Ishikawa (cell line): ENCODE results near the gene FOXA2.

ENCODE experiments used
- EP300 ChIP-seq: IDR thresholded peaks from 2 replicates; pipeline ENCODE4 v1.6.1; 2012; ENCODE audit warnings: borderline replicate concordance
- TF ChIP-seq, protein P1 (sequence below): IDR thresholded peaks from 2 replicates; pipeline ENCODE4 v1.6.1; 2012
- TF ChIP-seq, protein P2 (sequence below): IDR thresholded peaks from 2 replicates; pipeline ENCODE4 v1.6.1; 2012; ENCODE audit warnings: low read depth, mild to moderate bottlenecking

DNA sequence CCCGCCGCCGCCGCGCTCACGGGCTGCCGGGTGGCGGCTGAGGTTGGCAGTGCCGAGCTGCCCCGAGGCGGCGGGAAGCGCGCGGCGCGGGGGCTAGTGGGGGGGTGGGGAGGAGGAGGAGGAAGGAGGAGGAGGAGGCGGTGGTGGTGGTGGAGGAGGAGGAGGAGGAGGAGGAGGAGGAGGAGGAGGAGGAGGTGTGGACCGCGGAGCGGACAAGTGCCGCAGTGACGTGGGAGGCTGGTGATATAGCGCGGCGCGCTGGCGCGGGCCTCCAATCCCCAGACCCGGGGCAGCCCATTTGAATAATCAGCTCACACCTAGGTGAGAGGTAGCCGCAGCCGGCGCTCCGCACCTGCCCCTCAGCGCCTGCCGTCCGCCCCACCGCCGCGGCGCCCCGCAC lies at the start of gene FOXA2:
- TF ChIP-seq, protein P1, sequence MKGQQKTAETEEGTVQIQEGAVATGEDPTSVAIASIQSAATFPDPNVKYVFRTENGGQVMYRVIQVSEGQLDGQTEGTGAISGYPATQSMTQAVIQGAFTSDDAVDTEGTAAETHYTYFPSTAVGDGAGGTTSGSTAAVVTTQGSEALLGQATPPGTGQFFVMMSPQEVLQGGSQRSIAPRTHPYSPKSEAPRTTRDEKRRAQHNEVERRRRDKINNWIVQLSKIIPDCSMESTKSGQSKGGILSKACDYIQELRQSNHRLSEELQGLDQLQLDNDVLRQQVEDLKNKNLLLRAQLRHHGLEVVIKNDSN = no peak
- TF ChIP-seq, protein P2, sequence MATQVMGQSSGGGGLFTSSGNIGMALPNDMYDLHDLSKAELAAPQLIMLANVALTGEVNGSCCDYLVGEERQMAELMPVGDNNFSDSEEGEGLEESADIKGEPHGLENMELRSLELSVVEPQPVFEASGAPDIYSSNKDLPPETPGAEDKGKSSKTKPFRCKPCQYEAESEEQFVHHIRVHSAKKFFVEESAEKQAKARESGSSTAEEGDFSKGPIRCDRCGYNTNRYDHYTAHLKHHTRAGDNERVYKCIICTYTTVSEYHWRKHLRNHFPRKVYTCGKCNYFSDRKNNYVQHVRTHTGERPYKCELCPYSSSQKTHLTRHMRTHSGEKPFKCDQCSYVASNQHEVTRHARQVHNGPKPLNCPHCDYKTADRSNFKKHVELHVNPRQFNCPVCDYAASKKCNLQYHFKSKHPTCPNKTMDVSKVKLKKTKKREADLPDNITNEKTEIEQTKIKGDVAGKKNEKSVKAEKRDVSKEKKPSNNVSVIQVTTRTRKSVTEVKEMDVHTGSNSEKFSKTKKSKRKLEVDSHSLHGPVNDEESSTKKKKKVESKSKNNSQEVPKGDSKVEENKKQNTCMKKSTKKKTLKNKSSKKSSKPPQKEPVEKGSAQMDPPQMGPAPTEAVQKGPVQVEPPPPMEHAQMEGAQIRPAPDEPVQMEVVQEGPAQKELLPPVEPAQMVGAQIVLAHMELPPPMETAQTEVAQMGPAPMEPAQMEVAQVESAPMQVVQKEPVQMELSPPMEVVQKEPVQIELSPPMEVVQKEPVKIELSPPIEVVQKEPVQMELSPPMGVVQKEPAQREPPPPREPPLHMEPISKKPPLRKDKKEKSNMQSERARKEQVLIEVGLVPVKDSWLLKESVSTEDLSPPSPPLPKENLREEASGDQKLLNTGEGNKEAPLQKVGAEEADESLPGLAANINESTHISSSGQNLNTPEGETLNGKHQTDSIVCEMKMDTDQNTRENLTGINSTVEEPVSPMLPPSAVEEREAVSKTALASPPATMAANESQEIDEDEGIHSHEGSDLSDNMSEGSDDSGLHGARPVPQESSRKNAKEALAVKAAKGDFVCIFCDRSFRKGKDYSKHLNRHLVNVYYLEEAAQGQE = no peak
- TF ChIP-seq EP300 = no peak
